ENCODE results near the gene ARSG. TPM values are rescaled to one million over a fixed set of nuclear protein-coding genes. Genes with fewer than 3 reads are reported as not detected.

Gene ARSG
- total and polyA plus RNA-seq, 9 of the 15 experiments (the other 6 are each of a cell fraction or from before 2014, with no cell fraction given), result 1.0 to 5.6 (median 1.8) TPM

DNA sequence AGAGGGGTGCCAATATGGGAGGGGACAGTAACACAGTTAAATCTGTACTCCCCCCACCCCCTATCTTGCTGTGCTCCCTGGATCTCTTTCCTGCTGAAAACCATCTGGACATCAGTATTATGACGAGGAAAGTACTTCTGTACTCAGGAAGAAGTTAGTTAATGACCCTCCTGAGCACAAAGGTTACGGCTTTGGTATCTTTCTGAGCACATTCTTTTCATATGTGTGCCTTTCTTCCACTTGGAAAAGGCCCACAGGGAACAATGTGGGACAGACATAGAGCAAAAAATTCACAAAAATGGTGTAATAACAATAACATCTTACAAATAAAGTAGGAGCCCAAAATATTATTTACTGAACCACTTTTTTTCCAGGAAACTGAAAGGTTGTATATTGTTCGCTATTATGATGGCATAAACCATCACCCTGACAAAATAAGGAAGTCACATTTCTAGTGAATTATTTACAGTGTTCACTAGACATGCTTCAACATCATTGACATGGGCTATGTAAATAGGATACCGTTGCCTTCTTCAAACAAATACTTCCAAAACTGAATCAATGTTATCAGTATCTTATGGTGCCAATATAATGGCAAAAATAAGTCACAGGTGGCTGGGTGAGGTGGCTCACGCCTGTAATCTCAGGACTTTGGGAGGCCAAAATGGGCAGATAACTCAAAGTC is 160.5 kb downstream of the ARSG start:
- POLR2A ChIA-PET, result no interaction called here
- ATAC-seq (no peak), FAIRE-seq (no peak), DNase-seq (ENCODE audit: extremely low read depth in 1 of 4, low spot score in 3 of 4) (no peak)
- H3K79me2 ChIP-seq (ENCODE audit: control insufficient read depth, insufficient read depth, low read length), result no peaks in the 10 kb centered on the region
- no peak overlapping the region for H3K4me2 ChIP-seq (ENCODE audit: insufficient read depth, low read length)
- H3K27me3 ChIP-seq (ENCODE audit: control insufficient read depth in 2 of 2, insufficient read depth in 2 of 2, low read length in 2 of 2), result no peaks in the 10 kb centered on the region
- no peaks in the 10 kb centered on the region for H3K9me1 ChIP-seq (ENCODE audit: control insufficient read depth, insufficient read depth, low read length)
- no peak overlapping the region for H3K27ac ChIP-seq (ENCODE audit: extremely low read depth, low read depth, low read length)
- peaks cover 3% of the 10 kb centered on the region; the same call in 1 of the 3 replicates for H3K36me3 ChIP-seq (ENCODE audit: control insufficient read depth, insufficient read depth, low read length)
- H2AFZ ChIP-seq (ENCODE audit: low read depth, low read length), result no peak overlapping the region
- in situ Hi-C loops (cut with MboI), result loop anchor here (25.0 kb wide), 1 partner anchor 490 kb away; no protein-coding TSS in a partner anchor
- no peak overlapping the region for H3K4me3 ChIP-seq
- peaks cover 5 to 9% of the 10 kb centered on the region in 2 experiments for H3K4me1 ChIP-seq (replicated peaks in 1 of 2; ENCODE audit: control insufficient read depth in 2 of 2, insufficient read depth in 2 of 2, low read length in 2 of 2)
- CTCF ChIA-PET (ENCODE audit: low intra/inter-chr PET ratio), result no interaction called here
- no peaks in the 10 kb centered on the region for H4K20me1 ChIP-seq (replicated peaks; ENCODE audit: control insufficient read depth, insufficient read depth, low read length)
- WGBS (ENCODE audit: insufficient coverage, low coverage, missing lambda C conversion rate), result 53% methylated on average over 5 of the region's 5 CpGs
- no peak overlapping the region for H3K9ac ChIP-seq (ENCODE audit: insufficient read depth in 1 of 2, low read depth in 2 of 2, low read length in 2 of 2)
- TF ChIP-seq ZNF134 (CRISPR knock-in tag; conservative IDR thresholded peaks at IDR 0.05) (no peak), SP1 (CRISPR knock-in tag; IDR thresholded peaks at IDR 0.05) (no peak), ZFP1 (CRISPR knock-in tag; IDR thresholded peaks at IDR 0.05) (no peak), MAFF (IDR thresholded peaks at IDR 0.05; ENCODE audit: low read length) (no peak), HDAC2 (IDR thresholded peaks at IDR 0.05) (no peak), GTF2F1 (IDR thresholded peaks at IDR 0.05; ENCODE audit: low read depth, low read length) (no peak), RFX1 (IDR thresholded peaks at IDR 0.05) (no peak), SLC30A9 (CRISPR knock-in tag; IDR thresholded peaks at IDR 0.05) (no peak)
- TF ChIP-seq, protein P1, sequence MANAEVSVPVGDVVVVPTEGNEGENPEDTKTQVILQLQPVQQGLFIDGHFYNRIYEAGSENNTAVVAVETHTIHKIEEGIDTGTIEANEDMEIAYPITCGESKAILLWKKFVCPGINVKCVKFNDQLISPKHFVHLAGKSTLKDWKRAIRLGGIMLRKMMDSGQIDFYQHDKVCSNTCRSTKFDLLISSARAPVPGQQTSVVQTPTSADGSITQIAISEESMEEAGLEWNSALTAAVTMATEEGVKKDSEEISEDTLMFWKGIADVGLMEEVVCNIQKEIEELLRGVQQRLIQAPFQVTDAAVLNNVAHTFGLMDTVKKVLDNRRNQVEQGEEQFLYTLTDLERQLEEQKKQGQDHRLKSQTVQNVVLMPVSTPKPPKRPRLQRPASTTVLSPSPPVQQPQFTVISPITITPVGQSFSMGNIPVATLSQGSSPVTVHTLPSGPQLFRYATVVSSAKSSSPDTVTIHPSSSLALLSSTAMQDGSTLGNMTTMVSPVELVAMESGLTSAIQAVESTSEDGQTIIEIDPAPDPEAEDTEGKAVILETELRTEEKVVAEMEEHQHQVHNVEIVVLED (CRISPR knock-in tag; IDR thresholded peaks at IDR 0.05), result no peak
- intact Hi-C loops (cut with micrococcal nuclease), result no loop called here
- BruUV-seq (replicated peaks), result no TSS peak
- H3K9me3 ChIP-seq (replicated peaks; ENCODE audit: control insufficient read depth, insufficient read depth, low read depth, low read length), result no peaks in the 10 kb centered on the region
